ENCODE results near the gene CCR9.
A peak's percentile ranks its signal among the peaks of the same experiment; 100 is the strongest.
"Not testable (repeated sequence)": the region's sequence is repeated elsewhere in the genome, so short reads cannot be mapped to it uniquely, and the experiment has no call there.

Gene CCR9, protein sequence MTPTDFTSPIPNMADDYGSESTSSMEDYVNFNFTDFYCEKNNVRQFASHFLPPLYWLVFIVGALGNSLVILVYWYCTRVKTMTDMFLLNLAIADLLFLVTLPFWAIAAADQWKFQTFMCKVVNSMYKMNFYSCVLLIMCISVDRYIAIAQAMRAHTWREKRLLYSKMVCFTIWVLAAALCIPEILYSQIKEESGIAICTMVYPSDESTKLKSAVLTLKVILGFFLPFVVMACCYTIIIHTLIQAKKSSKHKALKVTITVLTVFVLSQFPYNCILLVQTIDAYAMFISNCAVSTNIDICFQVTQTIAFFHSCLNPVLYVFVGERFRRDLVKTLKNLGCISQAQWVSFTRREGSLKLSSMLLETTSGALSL
- 1.3 reads per million for total RNA-seq

DNA sequence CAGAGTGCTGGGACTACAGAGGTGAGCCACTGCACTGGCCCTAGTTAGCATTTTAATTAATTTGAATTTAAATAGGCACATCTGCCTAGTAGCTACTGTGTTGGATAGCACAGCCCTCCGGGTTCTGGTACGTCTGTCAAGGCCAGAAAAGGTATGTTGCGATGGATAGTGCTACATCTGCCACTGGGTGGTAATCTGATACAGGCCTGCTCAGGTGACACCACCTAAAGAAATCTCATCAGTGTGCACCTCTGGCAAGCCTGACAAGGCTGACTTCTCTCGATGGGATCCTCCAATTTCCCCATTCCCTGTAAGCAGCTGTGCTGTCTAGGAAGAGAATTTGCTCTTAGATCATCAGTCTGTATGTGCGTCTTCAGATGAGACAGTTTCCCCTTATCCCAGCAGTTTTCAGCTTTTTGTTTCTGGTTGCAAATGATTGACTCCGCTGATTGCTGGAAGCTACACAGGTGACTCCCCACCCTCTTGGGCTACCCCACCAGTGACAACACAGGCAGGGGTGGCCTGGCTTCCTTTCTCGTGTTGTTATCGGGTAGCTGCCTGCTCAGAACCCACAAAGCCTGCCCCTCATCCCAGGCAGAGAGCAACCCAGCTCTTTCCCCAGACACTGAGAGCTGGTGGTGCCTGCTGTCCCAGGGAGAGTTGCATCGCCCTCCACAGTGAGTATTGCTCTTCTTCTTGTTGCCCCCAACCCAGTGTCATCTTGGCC, at the start of gene CCR9:
CCR9 (plus strand) TSS at position 565 of the 727 bp plus-strand sequence. CDS start 8,391 bp downstream, outside the sequence.
- DNase-seq, result no peak

DNA sequence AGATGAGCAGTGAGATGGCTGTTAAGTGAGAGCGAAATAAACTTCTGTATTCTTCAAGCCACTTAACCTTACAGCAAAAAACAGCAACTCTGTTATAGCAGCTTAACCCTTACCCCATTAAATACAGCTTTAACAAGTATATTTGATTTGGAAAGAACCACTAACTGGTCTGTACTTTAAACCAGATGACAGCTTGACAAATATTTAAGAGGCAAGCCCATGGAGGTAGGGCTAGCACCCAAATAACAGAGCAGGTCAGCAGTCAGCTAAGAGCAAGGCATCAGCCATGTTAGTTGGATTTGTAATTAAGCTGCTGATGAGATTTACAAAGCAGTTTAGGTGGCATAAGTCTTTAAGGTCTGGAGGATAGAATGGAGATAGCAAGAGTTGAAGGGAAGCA, 47.9 kb upstream of the CCR9 start:
- no peak for DNase-seq

GRCh38 chr3:45841420-45841756, 45.0 kb upstream of the CCR9 start:
- peak; percentile 2 for DNase-seq

GRCh38 chr3:45841757-45842491, 44.4 kb upstream of the CCR9 start, which contains the start of gene LZTFL1:
Gene LZTFL1, minus strand, starts transcription at chr3:45842119. Its CDS starts 128 bp downstream, at chr3:45841991.
- peak; percentile 81 for DNase-seq

DNA sequence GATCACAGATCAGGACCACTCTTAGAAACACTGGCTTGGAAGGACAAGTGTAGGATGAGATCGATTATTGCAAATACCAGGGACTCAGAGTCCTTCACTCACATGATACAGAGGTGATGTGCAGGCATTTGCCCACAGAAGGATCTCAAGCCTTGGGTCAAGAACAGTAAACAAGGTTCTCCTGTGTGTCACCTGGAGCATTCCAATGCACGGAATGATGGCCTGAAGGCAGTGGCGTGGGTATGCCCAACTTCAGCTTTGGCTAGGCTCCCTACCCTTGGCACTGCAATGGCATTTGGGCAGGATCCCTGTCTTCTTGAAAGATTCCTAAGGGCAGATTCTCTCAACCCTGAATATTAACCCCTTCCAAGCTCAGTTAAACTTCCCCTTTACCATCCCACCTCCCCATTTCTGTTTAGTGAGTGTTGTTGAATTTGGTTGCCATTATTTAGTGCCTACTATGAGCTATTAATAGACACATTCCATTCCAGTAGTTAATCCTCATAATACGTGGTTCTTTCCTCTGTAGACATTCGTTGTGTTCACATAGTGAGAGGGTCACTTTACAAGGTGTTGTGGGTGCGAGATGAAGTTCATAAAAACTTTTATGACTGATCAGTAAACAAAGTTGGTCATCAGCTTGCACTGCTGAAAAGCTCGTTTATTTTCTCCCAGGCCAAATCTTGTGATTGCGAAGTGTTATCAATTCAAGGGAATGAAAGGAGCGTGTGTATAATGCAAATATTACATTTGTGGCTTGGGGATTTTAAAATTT, 43.3 kb upstream of the CCR9 start:
- no peak for DNase-seq

GRCh38 chr3:45844616-45845015, 41.7 kb upstream of the CCR9 start:
- no peak for DNase-seq

DNA sequence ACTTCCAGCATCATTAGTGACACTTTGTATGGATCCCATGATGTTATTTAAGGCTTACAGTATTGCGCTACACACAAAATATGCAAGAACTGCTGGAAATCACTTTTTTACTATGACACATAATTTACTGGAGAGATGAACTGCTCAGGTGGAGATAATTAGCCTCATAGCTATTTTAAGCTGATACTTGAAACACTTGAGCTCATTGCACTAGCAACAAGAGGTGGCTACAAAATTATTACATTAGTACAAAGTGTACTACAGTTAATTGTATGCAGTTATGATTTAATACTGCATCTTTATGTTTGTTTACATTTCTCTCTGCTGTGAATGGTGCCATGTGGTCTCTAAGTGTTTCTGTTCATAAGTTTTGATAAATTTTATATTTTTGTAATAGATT, 38.0 kb upstream of the CCR9 start:
- DNase-seq, result no peak

GRCh38 chr3:45852828-45853227, 33.5 kb upstream of the CCR9 start:
- no peak for DNase-seq

DNA sequence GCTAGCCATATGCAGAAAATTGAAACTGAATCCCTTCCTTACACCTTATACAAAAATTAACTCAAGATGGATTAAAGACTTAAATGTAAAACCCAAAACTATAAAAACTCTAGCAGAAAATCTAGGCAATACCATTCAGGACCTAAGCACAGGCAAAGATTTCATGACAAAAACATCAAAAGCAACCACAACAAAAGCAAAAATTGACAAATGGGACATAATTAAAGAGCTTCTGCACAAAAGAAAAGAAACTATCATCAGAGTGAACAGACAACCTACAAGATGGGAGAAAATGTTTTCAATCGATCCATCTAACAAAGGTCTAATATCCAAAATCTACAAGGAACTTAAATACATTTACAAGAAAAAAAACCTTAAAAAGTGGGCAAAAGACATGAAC, 30.0 kb upstream of the CCR9 start:
- not testable (repeated sequence) for DNase-seq

DNA sequence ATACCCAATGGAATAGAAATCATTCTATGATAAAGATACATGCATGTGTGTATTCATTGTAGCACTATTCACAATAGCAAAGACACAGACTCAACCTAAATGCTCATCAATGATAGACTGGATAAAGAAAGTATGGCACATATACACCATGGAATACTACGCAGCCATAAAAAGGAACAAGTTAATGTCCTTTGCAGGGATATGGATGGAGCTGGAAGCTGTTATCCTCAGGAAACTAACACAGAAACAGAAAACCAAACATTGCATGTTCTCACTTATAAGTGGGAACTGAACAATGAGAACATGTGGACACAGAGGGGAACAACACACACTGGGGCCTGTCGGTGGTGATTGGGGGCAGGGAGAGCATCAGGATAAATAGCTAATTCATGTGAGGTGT, 29.3 kb upstream of the CCR9 start:
- DNase-seq, result not testable (repeated sequence)

GRCh38 chr3:45858809-45859543, 27.4 kb upstream of the CCR9 start:
- DNase-seq, result no peak

DNA sequence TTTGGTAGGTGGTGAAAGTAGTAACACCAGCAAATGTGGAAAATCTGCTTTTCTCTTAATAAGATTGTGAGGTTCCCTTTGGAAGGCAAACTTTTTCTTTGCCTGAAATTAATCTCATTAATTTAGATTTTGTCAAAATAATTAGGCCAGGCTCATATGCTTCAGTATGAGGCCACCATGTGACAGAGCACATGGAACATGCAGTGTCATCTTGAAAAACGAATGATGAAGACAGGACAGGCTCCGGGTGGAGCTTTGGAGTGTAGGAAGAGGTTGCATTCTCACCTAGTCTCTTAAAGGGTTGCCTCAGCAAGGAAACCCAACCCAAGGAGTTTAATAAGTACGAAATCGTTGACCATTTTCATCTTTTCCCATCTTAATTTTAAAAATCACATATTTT, 25.9 kb upstream of the CCR9 start:
- DNase-seq, result no peak

GRCh38 chr3:45861043-45861719, 25.2 kb upstream of the CCR9 start:
- no peak for DNase-seq

GRCh38 chr3:45864760-45865519, 21.4 kb upstream of the CCR9 start:
- no peak for DNase-seq

- no peak for DNase-seq
These were observed 20.8 kb upstream of the CCR9 start for GRCh38 chr3:45865563-45865962.

DNA sequence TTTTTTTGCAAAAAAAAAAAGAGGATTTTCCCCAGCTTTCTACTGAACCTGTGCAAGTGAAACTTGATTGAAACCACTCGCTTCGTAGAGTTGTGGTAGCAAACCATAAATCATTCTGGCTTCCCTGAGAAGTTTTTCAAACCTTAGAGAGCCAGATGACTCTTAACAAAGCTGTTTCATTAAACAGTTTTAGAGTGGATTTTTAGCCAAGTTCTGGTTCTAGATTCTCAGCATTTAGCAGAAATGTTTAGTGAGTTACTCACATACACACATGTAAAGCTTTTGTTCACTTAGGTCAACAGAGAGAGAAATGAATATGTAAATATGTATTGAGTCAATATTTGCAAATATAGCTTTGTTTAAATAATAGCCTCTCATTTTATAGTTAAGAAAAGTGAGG, 18.1 kb upstream of the CCR9 start:
- DNase-seq, result no peak

- no peak for DNase-seq
These were observed 17.7 kb upstream of the CCR9 start for GRCh38 chr3:45868650-45869049.

DNA sequence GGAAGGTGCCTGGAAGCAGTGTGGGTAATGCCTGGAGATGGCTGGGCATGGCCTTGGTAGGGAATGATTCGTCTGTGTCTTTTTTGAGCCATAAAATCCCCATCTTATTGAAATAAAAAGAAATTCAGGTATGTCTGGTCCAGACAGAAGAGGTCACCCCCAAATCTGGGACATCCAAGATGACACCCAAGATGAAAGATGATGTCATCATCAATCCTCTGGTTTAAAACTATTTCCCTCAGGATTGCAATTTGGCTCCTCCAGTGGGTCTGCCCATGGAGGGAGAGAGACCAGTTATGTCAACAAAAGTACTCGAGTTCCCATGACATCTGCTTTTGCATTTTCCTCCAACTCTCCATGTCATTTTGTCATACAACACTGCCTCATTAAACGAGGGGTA, 16.7 kb upstream of the CCR9 start:
- DNase-seq, result no peak

- DNase-seq, result peak; percentile 57
These were observed 16.2 kb upstream of the CCR9 start for GRCh38 chr3:45870099-45870498.

- DNase-seq, result no peak
These were observed 14.6 kb upstream of the CCR9 start for GRCh38 chr3:45871780-45872179.

GRCh38 chr3:45872569-45872968, 13.8 kb upstream of the CCR9 start:
- no peak for DNase-seq
